NCI-H2227 (cell line): ENCODE measurements around the gene PTPRN.
"Not testable (repeated sequence)": the region's sequence is repeated elsewhere in the genome, so short reads cannot be mapped to it uniquely, and the experiment has no call there.

ENCODE experiments used
- DNase-seq: peaks from one replicate; lab custom pipeline; 2025; ENCODE audit not compliant: unreplicated experiment; lab: John Stamatoyannopoulos, UW

The PTPRN gene

GRCh38 chr2:219272356-219272755 lies 36.8 kb downstream of the PTPRN start:
- no peak for DNase-seq

GRCh38 chr2:219271021-219271420 lies 38.2 kb downstream of the PTPRN start:
- no peak for DNase-seq

GRCh38 chr2:219270055-219270372 lies 39.2 kb downstream of the PTPRN start:
- DNase-seq, result no peak

GRCh38 chr2:219269362-219270054 lies 39.7 kb downstream of the PTPRN start:
- DNase-seq, result peak; percentile 79

- no peak for DNase-seq
These were observed 40.9 kb downstream of the PTPRN start for GRCh38 chr2:219268294-219268693.

GRCh38 chr2:219266886-219267285 lies 42.3 kb downstream of the PTPRN start:
- DNase-seq, result no peak

- no peak for DNase-seq
These were observed 43.0 kb downstream of the PTPRN start for GRCh38 chr2:219266232-219266631.

GRCh38 chr2:219261024-219261855 lies 48.0 kb downstream of the PTPRN start:
- no peak for DNase-seq

GRCh38 chr2:219258942-219259341 lies 50.3 kb downstream of the PTPRN start:
- not testable (repeated sequence) for DNase-seq

- no peak for DNase-seq
These were observed 54.5 kb downstream of the PTPRN start for GRCh38 chr2:219254590-219255201.

- peak; percentile 88 for DNase-seq
These were observed 55.2 kb downstream of the PTPRN start, which contains the start of gene TUBA4A for GRCh38 chr2:219253753-219254589. TSS of gene TUBA4A (minus strand) at chr2:219253918. CDS start at chr2:219253858, 60 bp downstream.

- peak; percentile 15 for DNase-seq
These were observed 56.1 kb downstream of the PTPRN start, which contains the start of gene TUBA4B for GRCh38 chr2:219252900-219253752. TSS of gene TUBA4B (plus strand) at chr2:219253243. CDS start at chr2:219253408, 165 bp downstream.

GRCh38 chr2:219252570-219252899 lies 56.7 kb downstream of the PTPRN start:
- DNase-seq, result no peak

GRCh38 chr2:219252084-219252483 lies 57.1 kb downstream of the PTPRN start:
- DNase-seq, result no peak

- no peak for DNase-seq
These were observed 57.5 kb downstream of the PTPRN start for GRCh38 chr2:219251656-219252055.

- no peak for DNase-seq
These were observed 59.0 kb downstream of the PTPRN start for GRCh38 chr2:219250049-219250781.

- DNase-seq, result no peak
These were observed 59.8 kb downstream of the PTPRN start for GRCh38 chr2:219249203-219249980.

- no peak for DNase-seq
These were observed 60.4 kb downstream of the PTPRN start for GRCh38 chr2:219248845-219249202.
